Lung microvascular endothelial cell (primary cell): Measurements from ENCODE around the gene ACVR1C. TPM values are rescaled to one million over a fixed set of nuclear protein-coding genes. Genes with fewer than 3 reads are reported as not detected.

Source experiments
- DNase-seq, 2 donors: peaks; one replicate each; pipeline versions ENCODE4 v3.0.0 to v3.0.0-alpha.2; 2010; ENCODE audit warnings: low read depth in 2 of 2
- total RNA-seq: library from RNA; depleted of rRNA; stranded (reverse); fragments of >200 nt; gene quantifications from 2 replicates; pipeline ENCODE4 v1.2.1, GENCODE V29; 2014

ACVR1C gene
- total RNA-seq, result not detected in 2 replicates

DNA sequence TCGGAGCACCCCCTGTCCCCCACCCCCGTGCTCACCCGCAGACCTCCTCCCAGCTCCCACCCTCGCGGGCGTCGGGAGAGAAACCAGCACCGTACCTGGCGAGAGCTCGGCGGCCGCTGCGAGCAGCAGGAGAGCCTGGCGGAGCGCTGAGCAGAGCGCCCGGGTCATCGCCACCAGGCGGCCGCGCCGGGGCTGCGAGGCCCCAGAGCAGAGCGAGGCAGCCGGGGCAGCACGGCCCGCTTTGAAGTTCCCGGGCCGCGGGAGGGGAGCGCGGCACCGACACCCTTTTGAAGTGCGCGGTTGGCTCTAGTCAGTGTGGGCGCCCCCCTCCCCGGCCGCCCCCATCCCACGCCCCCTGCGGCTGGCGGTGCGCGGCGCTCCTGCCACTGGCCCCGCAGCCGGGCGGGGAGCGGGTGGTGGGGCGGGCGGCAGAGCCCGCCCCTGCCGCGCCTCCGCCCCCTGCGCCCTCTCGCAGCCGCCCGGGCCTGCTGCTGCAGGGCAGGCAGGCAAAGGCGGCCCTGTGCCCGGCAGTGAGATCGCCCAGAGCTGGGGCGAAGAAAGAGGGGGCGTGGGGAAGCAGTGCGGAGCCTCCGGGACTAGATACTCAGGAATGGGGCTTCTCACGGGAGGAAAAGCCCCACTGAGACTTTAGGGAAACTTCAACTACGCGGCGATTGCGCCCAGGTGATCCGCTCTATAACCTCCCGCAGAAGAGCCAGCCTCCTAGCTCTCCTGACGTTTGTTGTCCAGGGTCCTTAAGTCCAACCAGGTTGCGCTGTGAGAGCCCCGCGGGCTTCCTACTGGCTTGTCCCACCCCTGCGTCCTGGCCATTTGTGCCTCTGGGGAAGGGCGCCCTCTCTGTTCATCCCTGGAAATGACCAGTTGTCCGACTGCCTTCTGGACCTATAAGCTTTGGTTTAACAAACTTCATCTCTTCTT is at the start of gene ACVR1C:
ACVR1C (minus strand) TSS at position 388 of the 939 bp plus-strand sequence; CDS start at position 168, 220 bp downstream.
- DNase-seq, result peak; percentile 54 to 63

DNA sequence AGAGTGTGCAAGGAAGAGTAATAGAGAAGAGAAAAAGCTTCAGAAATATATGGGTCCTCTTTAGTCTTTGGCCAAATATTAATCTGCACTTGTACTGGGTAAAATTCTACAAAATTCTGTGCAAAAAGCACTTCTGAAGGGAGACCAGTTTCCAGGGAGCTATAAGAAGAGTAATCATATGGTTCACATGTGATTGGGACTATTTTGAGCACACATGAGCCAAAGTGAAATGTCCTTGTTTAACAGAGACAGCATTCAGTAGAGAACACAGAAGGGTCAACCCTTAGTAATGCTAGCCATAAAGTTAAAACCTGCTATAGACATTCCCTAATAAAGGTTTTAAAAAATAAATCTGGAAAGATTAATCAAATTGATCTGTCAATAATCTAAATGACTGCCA is 49.3 kb upstream of the ACVR1C start:
- DNase-seq, result no peak

DNA sequence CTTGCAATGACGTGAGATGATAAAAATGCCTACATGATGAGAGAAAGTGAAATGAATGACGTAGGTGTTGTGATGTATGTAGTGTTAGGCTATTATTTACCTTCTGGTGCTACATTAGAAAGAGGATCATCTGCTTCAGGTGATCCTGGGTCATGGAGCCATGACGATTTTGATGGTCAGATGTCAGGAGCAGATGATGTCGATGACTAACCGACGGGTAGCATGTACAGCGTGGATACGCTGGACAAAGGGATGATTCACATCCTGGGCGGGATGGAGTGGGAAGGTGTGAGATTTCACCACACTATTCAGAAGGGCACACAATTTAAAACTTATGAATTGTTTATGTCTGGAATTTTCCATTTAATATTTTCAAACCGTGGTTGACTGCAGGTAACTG is 43.5 kb upstream of the ACVR1C start:
- peak in 1 of 2 donors; percentile 27 for DNase-seq

DNA sequence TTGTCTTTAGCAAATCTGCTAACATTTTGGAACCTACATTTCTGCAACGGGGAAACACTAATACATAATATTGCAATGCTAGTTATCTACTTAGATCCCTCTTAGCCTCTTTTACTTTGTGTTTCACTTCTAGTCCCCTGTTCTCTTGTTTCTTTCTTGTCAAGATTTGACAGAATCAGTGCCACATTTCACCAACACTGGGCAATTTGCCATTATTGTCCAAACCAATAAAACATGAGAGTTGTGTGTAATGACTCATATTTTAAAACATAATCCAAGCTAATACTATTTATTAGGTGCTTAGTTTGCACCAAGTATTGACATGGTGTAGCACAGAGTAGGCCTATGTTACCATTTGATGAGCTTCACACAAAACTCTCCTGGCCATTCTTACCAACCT is 33.7 kb upstream of the ACVR1C start:
- peak; percentile 11 to 35 for DNase-seq

DNA sequence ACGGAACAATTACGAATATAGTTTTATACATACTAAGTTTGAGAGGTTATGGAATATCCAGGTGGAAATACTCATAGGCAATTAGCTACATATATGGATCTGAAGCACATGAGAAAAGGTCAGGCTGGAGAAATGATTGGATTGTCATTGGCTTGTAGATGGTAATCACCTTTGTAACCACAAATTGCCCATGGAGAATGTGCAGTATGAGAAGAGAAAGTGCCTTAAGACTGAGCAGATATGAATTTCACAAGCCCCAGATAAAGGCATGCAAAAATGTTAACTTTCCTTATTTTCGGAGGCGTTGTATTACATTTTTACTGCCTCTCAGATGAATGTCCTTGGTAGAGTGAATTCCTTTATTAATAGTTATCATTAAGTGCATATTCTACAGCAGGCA is 33.1 kb upstream of the ACVR1C start:
- no peak for DNase-seq

DNA sequence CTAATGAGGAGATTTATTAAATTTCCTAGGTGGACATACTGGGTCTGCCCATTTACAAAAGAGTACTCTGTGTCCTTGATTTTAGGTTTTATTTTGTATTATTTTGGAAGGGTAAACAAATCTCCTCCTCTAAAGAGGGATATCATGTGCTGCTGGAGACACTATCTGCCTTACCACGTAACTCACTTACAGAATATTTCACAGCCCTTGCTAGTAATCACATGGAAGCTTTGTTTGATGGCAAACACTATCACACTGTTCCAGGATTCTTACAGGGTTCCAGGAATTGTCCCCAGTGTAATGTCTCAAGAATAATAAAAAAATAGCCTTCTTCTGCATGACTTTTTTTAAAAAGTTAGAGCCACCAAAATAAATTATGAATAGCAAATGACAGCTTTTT is 29.2 kb upstream of the ACVR1C start:
- DNase-seq, result no peak

DNA sequence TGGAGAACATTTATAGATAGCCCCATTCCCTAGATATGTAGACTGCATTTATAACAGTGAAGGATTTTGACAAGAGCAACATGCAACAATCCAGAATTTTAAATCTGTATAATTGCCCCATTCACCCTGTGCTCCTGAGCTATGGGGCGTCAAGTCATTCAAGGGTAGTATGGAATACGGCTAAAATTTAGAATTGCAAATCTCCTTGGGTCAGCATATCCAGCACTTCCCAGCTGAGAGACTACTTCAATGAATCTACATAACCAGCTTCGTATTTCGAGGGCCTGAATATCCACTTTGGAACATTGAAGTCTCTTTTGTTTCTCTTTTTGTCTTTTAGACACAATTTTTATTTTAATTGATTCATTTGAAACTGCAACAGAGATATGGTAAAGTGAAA is 28.4 kb upstream of the ACVR1C start:
- no peak for DNase-seq

DNA sequence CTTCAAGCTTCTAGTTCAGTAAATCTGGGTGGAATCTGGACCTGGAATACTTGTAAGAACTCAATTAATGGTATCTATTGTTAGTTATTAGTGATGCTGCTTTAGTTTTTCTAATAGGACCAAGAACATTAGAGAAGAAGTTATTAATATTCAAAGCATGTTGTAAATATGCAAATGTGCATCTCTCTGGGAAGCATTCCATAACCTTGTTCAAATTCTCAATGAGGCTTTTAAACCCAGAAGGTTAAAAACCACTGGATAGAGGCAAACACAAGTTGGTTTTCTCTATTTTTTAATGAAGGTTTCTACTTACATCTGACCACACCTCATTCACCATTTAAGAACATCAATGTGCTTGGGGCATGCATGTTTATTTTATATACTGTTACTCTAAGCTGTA is 16.1 kb upstream of the ACVR1C start:
- DNase-seq, result no peak

DNA sequence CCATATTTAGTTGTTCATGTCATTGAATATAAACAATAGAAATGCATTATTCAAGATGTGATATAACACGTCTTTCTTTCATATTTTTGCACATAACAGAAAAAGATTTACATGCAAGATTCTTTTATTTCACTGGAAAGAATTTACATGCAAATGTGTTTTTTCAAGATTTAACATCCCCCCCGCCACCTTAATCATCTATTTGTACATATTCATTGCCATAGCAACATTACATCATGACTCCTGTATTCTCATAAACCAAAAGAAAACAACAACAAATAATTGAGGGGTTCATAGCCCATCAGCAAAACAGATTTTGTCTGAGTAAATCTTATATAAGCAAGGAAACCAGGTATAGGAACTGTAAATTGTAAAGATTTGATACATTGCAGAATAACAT is 3.2 kb upstream of the ACVR1C start:
- no peak for DNase-seq

DNA sequence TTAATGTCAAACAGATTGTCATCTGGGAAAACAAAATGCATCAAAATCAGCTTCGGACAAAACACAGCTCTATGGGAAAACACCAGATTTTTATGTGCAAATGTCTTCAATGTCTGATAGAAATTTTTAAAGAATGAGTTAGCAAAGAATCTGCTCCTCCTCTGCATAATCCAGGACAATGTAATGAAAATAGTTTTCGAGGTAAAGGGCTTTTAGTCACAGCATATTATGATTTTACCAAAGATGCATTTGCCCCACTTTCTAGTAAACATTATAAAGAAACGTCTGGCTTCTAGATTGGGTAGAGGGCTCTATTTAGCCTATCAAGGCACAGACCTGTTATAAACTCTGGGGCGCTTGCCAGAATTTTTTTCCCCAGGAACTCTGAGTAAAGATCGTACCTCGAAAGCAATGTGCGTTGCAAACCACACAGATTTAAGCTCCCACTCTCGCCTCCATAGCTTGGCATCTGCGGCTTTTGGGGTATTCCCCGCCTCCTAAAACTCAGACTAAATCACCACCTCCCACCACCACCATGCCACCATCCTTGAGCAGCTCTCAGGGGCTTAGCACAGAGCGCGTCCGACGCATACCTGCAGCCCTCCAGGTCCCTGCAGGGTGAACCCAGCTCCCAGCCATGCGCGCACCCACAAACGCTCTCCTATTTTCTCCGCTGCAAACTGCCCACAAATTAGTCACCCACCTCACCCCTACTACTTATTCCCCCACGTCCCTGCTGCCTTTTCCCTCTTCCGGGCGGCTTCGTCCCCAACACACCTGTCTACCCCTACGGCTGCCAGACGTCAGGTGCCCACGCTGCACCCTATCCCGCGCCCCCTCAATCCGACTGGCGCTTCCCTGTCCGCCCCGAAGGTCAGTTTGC is 829 bp downstream of the ACVR1C start:
- peak; percentile 1 for DNase-seq

DNA sequence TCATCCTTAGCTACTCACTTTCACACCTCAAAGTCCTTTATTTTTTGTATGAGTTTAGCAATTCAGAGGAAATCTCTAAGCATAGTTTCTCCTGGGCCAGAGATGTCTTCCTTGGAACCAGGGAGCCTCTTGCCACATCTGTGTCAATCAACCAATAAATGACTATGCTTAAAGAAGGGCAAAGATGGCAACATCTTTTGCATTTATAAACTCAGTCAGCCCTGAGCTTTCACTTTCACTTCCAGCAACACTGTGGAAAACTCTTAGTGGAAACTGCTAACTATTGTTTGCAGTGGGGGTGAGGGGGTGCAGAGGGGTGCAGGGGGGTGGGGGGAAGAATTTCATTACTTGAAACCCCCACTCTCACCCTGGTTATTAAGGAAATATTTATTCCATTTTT is 3.4 kb downstream of the ACVR1C start:
- peak; percentile 3 to 10 for DNase-seq

DNA sequence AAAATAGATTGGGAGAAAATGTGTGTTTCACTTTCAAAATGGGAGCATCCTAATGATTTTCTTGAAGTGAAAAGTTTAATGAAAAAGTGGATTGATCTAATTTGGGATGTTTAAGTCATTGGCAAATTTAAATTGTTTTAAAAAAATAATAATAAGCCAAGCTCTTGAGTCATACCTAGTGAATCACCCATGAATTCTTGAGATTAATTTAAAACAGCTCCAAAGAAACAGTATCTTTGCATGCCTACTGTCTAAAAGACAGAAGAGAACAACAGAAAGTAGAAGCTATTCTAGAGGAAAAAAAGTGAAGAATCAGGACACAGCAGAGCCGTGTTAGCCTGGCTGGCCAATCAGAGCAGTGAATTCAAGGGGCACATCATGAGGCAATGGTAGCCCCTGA is 7.7 kb downstream of the ACVR1C start:
- no peak for DNase-seq

DNA sequence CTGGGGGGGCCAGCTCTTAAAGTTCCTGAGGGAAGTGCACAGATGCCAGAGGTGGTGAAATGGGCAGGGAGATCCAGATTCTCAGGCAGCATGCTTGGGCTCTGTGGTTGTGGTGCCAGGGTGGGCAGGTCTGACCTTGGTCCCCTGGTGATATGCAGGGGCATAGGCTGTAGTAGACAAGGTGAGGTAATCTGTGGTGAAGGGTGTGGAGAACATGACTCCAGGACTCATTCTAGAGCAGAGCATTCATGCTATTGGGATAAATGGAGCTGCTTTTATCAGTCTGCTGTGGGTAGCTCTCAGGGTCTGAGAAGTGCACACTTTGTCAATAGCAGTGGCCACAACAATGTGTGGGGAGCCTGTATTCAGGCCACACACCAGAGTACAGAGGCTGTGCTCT is 16.9 kb downstream of the ACVR1C start:
- no peak for DNase-seq

DNA sequence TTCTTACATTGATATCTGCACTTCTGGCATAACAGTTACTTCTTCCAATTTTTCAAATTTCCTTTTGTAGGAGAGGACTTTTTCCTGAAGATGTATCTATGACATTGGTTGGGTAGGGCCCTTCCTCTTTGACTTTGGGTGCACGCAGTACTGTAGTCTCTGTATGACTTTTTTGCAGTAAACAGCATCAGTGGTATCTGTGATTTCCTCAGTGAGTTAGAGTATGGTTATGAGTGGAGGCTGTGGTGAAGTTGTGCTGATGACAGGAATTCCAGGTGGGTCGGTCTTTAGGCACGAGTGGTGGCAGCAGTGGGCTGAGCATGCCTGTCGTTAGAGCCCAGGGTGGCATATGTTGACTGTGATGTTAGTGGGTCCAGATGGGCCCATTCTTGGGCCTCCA is 17.6 kb downstream of the ACVR1C start:
- DNase-seq, result no peak

DNA sequence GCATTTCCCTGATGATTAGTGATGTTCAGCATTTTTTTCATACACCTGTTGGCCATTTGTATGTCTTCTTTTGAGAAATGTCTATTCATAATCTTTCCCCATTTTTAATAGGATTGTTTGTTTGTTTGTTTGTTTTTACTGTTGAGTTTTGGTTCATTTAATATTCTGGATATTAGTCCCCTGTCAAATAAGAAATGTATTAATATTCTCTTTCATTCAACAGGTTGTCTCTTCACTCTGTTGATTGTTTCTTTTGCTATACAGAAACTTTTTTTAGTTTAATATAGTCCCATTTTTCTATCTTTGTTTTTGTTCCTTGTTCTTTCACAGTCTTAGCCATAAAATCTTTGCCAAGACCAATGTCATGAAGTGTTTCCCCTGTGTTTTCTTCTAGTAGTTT is 22.1 kb downstream of the ACVR1C start:
- DNase-seq, result no peak

DNA sequence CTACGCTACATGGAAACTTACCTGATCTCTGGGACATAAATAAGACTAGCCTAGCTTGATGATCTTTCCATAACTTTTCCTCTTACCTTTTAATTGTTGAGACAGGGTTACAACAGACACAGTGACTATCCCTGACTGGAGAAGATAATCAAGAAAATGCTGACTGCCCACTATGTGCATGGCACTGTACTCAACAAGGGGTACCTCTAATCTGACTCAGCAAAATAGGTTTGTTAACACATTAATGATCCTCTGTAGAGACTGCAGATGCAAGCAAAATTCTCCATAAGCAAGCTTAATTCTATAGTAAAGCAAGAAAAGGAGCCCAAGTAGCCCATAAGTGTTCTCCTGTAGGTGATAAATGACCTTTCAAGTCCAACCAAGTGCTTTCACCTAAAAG is 25.5 kb downstream of the ACVR1C start:
- DNase-seq, result no peak

DNA sequence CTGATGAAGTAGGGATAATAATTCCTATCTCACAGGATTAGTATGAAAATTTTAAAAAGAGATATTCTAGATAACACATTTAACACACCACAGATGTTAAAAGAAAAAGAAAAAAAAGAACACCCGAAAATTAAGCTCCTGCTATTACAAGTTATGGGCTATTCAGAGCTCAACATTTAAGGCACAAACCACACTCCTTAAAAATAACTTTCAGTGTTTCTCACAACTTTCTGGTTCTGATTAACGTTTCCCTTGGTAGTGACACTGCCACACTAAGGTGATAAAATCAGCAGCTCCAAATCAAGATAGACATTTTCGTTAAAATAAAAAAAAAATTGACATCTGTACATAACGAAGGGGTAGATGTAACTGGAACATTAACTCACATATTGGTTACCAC is 26.9 kb downstream of the ACVR1C start:
- no peak for DNase-seq

DNA sequence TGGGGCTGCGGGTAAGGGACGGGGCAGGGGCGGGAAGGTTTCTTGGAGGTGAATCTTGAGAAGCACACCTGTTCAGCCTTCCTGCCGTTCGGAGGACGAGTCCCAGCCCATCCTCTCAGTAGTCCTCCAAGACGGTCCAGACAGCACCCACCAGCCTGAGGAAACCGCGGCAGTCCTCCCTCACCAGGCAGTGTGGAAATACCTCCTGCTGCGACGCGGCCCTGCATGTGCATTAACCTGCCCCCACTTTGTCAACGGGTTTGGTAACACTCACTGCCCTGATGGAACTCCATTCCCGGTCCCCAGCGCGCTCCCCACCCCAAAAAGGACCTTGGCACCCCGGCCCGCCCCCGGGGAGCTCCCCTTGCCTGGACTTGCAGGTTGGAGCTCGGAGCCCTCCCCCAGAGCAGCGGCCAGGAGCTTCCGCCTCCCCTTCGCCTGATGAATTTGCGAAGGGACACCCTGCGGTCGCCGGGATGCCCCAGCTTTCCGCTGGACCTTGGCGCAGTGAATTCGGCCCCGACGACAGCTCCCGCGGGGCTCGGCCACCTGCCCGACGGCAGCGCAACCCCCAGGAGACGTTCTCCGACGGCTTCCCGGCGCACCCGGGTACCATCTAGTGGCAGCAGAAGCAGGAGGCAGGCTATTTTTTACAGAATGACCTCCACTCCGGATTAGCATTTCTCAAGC is 31.5 kb downstream of the ACVR1C start:
- peak; percentile 12 to 19 for DNase-seq

DNA sequence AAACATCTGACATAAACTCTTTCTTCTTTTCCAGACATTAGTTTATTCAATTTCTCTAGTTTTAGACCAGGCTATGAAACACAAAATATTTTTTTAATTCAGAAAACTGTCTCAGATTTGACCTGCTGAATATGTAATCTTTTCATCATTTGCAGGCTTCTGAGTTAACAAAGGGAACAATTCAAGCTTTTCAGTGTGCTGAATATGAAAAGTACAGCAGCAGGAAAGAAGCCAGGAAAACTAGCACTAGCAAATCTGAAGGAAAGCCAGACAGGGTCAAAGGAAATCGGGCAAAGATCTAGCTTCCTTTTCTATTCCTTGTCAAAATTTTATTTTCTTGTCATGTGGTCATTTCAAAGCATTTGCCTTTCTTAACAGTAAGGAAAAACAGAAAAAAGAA is 35.3 kb downstream of the ACVR1C start:
- no peak for DNase-seq

DNA sequence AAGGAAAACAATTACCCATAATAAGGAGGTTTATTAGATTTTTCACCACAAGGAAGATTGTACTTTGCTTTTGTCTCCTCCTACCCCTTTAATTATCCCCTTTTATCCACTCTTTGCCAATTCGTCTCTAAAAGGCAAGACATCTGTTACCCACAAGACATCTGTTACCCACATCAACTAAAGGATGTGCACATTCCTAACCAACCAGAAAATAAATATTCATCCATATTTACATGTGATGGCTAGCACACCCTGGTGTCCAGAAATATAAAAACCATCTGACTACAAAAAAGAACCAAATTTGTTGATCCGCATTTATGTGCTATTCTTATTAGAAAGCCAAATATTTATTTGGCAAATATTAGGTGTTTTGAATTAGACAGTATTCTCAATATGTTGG is 35.7 kb downstream of the ACVR1C start:
- peak; percentile 5 to 19 for DNase-seq

DNA sequence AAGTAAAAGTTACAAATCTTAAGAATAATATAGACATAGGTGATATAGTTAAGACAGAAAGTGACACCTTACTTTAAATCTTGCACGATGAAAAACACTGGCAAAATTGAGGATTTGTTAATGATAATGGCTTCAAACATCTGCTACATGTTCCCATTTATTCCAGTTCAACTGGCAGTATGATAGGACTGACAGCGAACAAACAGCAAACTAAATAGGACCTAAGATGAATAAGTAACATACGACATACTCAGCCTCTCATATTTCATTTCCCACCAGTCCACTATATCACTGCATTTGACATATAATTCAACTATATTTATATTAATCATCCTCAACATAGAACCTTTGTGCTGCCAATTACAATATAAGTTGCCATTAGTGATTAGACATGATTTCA is 36.3 kb downstream of the ACVR1C start:
- no peak for DNase-seq

DNA sequence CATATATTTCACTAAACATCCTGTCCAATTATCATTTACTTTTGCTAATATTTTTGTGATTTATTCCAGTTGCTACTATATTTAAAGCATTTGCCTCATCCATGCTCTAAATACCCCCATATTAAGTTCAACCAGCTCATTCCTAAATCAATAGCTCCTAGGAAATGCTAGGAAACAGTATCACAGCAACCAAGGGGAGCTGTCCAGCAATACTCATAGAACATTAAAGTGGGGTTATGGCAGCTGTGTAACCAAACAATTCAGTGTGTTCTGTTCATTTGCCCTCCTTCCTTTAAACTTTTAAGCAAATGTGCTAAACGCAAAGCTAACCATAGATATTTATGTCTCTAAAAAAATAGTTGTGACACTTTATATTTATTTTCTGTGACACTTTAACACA is 41.1 kb downstream of the ACVR1C start:
- DNase-seq, result no peak
